ENCODE data around the gene ASCC2. TPM values are rescaled to one million over a fixed set of nuclear protein-coding genes. Genes with fewer than 3 reads are reported as not detected.

The ASCC2 gene
- total RNA-seq, 1 experiment from 2014 or later: 43.6 TPM

DNA sequence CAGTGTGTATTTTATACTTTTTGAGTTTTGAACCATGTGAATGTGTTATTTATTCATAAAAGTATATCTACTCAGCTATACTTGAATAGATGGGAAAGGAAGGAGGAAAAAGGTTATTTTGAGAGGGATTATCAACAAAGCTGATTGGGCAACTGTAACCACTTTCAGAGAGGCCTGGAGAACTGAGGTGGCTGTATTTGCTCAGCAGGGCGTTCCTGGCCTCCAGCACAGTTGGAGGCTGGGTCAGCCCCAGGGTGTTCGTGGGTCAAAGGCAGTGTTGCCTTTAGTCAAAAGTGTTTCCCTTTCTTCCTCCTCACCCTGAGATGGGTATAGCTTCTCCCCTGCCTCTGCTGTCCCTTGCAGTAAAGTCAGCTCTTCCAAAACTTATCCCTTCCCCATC, 26.7 kb downstream of the ASCC2 start:
- peaks cover 48% of the 10 kb centered on the region for H3K36me3 Mint-ChIP-seq
- DNase-seq (ENCODE audit: low spot score): no peak
- H3K4me1 Mint-ChIP-seq: 0 out of 2 replicates have a peak, but pooled peaks cover 3% of the 10 kb centered on the region
- ChIA-PET POLR2A (no interaction called here), CTCF (interaction anchor here (1.1 to 1.2 kb wide), 2 partner anchors 69 to 193 kb away, joined by 3 read pairs; no protein-coding TSS in a partner anchor)
- H3K27ac Mint-ChIP-seq: no peak overlapping the region
- no peaks in the 10 kb centered on the region for H3K9me3 Mint-ChIP-seq
- ATAC-seq: no peak
- H3K27me3 Mint-ChIP-seq (ENCODE audit: low read depth): no peaks in the 10 kb centered on the region
- H3K4me3 Mint-ChIP-seq: no peak overlapping the region
- TF ChIP-seq OVOL2 (CRISPR knock-in tag; IDR thresholded peaks at IDR 0.05; ENCODE audit: borderline replicate concordance) (no peak), TEAD1 (CRISPR knock-in tag; IDR thresholded peaks at IDR 0.05) (no peak)
- TF ChIP-seq, protein P1, sequence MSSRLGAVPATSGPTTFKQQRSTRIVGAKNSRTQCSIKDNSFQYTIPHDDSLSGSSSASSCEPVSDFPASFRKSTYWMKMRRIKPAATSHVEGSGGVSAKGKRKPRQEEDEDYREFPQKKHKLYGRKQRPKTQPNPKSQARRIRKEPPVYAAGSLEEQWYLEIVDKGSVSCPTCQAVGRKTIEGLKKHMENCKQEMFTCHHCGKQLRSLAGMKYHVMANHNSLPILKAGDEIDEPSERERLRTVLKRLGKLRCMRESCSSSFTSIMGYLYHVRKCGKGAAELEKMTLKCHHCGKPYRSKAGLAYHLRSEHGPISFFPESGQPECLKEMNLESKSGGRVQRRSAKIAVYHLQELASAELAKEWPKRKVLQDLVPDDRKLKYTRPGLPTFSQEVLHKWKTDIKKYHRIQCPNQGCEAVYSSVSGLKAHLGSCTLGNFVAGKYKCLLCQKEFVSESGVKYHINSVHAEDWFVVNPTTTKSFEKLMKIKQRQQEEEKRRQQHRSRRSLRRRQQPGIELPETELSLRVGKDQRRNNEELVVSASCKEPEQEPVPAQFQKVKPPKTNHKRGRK (CRISPR knock-in tag; IDR thresholded peaks at IDR 0.05; ENCODE audit: borderline replicate concordance): no peak

DNA sequence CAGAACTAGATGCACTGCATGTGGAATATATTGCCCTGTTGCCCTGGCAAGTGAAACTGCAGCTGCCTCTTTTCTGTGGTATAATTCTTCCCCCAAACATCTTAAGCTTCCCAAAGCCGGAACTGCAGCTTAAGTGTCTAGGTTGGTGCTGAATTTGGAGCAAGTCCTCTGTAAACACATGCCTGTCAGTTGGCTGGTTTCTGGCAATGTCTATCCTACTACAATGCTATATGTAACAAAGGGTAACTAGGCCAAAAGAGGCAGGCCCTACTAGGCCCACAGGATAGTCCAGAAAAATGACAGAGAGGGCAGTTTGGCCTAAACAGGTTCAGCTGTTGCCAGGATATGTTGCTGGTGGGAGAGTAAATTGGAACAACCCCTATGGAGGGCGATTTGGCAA, 27.9 kb downstream of the ASCC2 start:
- no peak for DNase-seq (ENCODE audit: low spot score)
- Mint-ChIP-seq H3K27me3 (ENCODE audit: low read depth) (no peaks in the 10 kb centered on the region), H3K4me1 (no peaks in the 10 kb centered on the region), H3K4me3 (no peak overlapping the region), H3K27ac (no peak overlapping the region), H3K36me3 (peaks cover 53% of the 10 kb centered on the region), H3K9me3 (no peaks in the 10 kb centered on the region)
- ChIA-PET POLR2A (no interaction called here), CTCF (no interaction called here)
- no peak for ATAC-seq
- TF ChIP-seq FOXP1 (CRISPR knock-in tag; IDR thresholded peaks at IDR 0.05; ENCODE audit: borderline replicate concordance) (no peak), CREB1 (CRISPR knock-in tag; IDR thresholded peaks at IDR 0.05) (no peak), SMAD3 (CRISPR knock-in tag; IDR thresholded peaks at IDR 0.05; ENCODE audit: borderline replicate concordance) (no peak), TEAD4 (CRISPR knock-in tag; IDR thresholded peaks at IDR 0.05) (no peak), RORB (CRISPR knock-in tag; IDR thresholded peaks at IDR 0.05) (no peak), JUN (CRISPR knock-in tag; IDR thresholded peaks at IDR 0.05) (no peak), ZNF219 (CRISPR knock-in tag; IDR thresholded peaks at IDR 0.05; ENCODE audit: borderline replicate concordance) (no peak), NR1H2 (CRISPR knock-in tag; IDR thresholded peaks at IDR 0.05) (no peak), ZNF232 (CRISPR knock-in tag; IDR thresholded peaks at IDR 0.05) (no peak)
- TF ChIP-seq, protein P2, sequence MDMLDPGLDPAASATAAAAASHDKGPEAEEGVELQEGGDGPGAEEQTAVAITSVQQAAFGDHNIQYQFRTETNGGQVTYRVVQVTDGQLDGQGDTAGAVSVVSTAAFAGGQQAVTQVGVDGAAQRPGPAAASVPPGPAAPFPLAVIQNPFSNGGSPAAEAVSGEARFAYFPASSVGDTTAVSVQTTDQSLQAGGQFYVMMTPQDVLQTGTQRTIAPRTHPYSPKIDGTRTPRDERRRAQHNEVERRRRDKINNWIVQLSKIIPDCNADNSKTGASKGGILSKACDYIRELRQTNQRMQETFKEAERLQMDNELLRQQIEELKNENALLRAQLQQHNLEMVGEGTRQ (CRISPR knock-in tag; IDR thresholded peaks at IDR 0.05): no peak
- TF ChIP-seq, protein P3, sequence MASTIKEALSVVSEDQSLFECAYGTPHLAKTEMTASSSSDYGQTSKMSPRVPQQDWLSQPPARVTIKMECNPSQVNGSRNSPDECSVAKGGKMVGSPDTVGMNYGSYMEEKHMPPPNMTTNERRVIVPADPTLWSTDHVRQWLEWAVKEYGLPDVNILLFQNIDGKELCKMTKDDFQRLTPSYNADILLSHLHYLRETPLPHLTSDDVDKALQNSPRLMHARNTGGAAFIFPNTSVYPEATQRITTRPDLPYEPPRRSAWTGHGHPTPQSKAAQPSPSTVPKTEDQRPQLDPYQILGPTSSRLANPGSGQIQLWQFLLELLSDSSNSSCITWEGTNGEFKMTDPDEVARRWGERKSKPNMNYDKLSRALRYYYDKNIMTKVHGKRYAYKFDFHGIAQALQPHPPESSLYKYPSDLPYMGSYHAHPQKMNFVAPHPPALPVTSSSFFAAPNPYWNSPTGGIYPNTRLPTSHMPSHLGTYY (CRISPR knock-in tag; IDR thresholded peaks at IDR 0.05): no peak
- TF ChIP-seq, protein P4, sequence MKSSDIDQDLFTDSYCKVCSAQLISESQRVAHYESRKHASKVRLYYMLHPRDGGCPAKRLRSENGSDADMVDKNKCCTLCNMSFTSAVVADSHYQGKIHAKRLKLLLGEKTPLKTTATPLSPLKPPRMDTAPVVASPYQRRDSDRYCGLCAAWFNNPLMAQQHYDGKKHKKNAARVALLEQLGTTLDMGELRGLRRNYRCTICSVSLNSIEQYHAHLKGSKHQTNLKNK (CRISPR knock-in tag; IDR thresholded peaks at IDR 0.05): no peak
- TF ChIP-seq, protein P5, sequence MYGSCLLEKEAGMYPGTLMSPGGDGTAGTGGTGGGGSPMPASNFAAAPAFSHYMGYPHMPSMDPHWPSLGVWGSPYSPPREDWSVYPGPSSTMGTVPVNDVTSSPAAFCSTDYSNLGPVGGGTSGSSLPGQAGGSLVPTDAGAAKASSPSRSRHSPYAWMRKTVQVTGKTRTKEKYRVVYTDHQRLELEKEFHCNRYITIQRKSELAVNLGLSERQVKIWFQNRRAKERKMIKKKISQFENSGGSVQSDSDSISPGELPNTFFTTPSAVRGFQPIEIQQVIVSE (CRISPR knock-in tag; IDR thresholded peaks at IDR 0.05; ENCODE audit: borderline replicate concordance): no peak
- TF ChIP-seq, protein P6, sequence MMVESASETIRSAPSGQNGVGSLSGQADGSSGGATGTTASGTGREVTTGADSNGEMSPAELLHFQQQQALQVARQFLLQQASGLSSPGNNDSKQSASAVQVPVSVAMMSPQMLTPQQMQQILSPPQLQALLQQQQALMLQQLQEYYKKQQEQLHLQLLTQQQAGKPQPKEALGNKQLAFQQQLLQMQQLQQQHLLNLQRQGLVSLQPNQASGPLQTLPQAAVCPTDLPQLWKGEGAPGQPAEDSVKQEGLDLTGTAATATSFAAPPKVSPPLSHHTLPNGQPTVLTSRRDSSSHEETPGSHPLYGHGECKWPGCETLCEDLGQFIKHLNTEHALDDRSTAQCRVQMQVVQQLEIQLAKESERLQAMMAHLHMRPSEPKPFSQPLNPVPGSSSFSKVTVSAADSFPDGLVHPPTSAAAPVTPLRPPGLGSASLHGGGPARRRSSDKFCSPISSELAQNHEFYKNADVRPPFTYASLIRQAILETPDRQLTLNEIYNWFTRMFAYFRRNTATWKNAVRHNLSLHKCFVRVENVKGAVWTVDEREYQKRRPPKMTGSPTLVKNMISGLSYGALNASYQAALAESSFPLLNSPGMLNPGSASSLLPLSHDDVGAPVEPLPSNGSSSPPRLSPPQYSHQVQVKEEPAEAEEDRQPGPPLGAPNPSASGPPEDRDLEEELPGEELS (CRISPR knock-in tag; IDR thresholded peaks at IDR 0.05): no peak
- TF ChIP-seq, protein P7, sequence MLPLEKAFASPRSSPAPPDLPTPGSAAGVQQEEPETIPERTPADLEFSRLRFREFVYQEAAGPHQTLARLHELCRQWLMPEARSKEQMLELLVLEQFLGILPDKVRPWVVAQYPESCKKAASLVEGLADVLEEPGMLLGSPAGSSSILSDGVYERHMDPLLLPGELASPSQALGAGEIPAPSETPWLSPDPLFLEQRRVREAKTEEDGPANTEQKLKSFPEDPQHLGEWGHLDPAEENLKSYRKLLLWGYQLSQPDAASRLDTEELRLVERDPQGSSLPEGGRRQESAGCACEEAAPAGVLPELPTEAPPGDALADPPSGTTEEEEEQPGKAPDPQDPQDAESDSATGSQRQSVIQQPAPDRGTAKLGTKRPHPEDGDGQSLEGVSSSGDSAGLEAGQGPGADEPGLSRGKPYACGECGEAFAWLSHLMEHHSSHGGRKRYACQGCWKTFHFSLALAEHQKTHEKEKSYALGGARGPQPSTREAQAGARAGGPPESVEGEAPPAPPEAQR (CRISPR knock-in tag; IDR thresholded peaks at IDR 0.05): no peak
- TF ChIP-seq, protein P8, sequence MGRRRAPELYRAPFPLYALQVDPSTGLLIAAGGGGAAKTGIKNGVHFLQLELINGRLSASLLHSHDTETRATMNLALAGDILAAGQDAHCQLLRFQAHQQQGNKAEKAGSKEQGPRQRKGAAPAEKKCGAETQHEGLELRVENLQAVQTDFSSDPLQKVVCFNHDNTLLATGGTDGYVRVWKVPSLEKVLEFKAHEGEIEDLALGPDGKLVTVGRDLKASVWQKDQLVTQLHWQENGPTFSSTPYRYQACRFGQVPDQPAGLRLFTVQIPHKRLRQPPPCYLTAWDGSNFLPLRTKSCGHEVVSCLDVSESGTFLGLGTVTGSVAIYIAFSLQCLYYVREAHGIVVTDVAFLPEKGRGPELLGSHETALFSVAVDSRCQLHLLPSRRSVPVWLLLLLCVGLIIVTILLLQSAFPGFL (CRISPR knock-in tag; IDR thresholded peaks at IDR 0.05; ENCODE audit: borderline replicate concordance): no peak
- TF ChIP-seq, protein P9, sequence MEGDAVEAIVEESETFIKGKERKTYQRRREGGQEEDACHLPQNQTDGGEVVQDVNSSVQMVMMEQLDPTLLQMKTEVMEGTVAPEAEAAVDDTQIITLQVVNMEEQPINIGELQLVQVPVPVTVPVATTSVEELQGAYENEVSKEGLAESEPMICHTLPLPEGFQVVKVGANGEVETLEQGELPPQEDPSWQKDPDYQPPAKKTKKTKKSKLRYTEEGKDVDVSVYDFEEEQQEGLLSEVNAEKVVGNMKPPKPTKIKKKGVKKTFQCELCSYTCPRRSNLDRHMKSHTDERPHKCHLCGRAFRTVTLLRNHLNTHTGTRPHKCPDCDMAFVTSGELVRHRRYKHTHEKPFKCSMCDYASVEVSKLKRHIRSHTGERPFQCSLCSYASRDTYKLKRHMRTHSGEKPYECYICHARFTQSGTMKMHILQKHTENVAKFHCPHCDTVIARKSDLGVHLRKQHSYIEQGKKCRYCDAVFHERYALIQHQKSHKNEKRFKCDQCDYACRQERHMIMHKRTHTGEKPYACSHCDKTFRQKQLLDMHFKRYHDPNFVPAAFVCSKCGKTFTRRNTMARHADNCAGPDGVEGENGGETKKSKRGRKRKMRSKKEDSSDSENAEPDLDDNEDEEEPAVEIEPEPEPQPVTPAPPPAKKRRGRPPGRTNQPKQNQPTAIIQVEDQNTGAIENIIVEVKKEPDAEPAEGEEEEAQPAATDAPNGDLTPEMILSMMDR (IDR thresholded peaks at IDR 0.05): no peak

All from WTC11 (cell line).